Spleen (tissue), 7 donors: ENCODE results near the gene CNGA3.

ENCODE experiments used
- CTCF ChIP-seq, 11 experiments: fragments of 200-600 bp in 7 of 11; fragments of 450-650 bp in 4 of 11; sonication (generic) in 4 of 11; IDR thresholded peaks in 8 of 11; conservative IDR thresholded peaks in 3 of 11; 1 replicate in 7 of 11; 2 replicates in 4 of 11; pipeline versions ENCODE4 v1.4.0 to v1.8.0; 2016 to 2021; ENCODE audit warnings: antibody characterized with exemption in 11 of 11, inconsistent platforms in 4 of 11, mild to moderate bottlenecking in 1 of 11
- POLR2A ChIP-seq, 3 donors: fragments of 450-650 bp; IDR thresholded peaks; one replicate each; pipeline ENCODE4 v1.5.1; 2017; ENCODE audit warnings: antibody characterized with exemption in 3 of 3, mild to moderate bottlenecking in 1 of 3
- donor health status: DM: no; HTN: no; CAD: no; lungs with moderate emphysema.
- donor health status: DM: no; HTN: no; CAD: no.
- donor health status: DM: no; HTN: no; CAD: no.

DNA sequence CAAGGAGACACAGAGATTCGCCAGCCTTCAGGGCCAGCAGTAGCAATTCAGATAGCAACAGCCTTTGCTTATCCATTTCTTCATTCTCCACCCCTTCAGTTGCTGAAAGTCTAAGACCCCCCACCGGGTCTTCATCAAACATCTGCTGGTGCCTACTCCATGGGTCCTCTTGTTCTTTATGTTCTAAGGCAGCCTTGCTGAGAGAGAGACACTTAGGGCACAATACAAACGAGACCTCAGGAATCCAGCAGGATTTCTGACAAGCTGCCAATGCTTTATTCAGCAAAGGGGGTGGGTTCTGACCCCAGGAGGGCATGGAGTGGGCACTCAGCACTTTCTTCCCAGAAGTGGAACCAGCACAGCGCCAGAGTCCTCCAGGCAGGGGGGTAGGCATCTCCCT is 36.2 kb upstream of the CNGA3 start:
- TF ChIP-seq POLR2A (IDR thresholded peaks at IDR 0.05): no peak
- TF ChIP-seq CTCF (IDR thresholded peaks at IDR 0.05 in 8 of 11, conservative IDR thresholded peaks at IDR 0.05 in 3 of 11): no peak
